Esophagus muscularis mucosa (tissue), 4 donors: ENCODE results near the gene OTULIN. TPM values are rescaled to one million over a fixed set of nuclear protein-coding genes. Genes with fewer than 3 reads are reported as not detected.

ENCODE experiments used
- DNase-seq: peaks from one replicate; pipeline ENCODE4 v3.0.0-alpha.2; 2017; ENCODE audit errors: extremely low spot score
- H3K27ac ChIP-seq, 4 donors: fragments of 200-600 bp; sonication (generic); replicated peaks in 1 of 4; 1 replicate in 3 of 4; 2 replicates in 1 of 4; pipeline ENCODE4 v1.5.1; 2016 to 2019; ENCODE audit warnings: mild to moderate bottlenecking in 1 of 4
- H3K27me3 ChIP-seq, 4 donors: fragments of 200-600 bp; sonication (generic); one replicate each; pipeline versions ENCODE4 v1.5.1 to v1.6.0; 2016 to 2019
- H3K36me3 ChIP-seq, 4 donors: fragments of 200-600 bp; sonication (generic); one replicate each; pipeline ENCODE4 v1.5.1; 2016 to 2019
- H3K4me1 ChIP-seq, 4 donors: fragments of 200-600 bp; sonication (generic); one replicate each; pipeline ENCODE4 v1.5.1; 2016 to 2019
- H3K4me3 ChIP-seq, 4 donors: fragments of 200-600 bp; sonication (generic); 1 replicate in 2 of 4; 2 replicates in 2 of 4; pipeline ENCODE4 v1.5.1; 2016 to 2019; ENCODE audit warnings: mild to moderate bottlenecking in 4 of 4, moderate library complexity in 1 of 4
- H3K9me3 ChIP-seq, 4 donors: fragments of 200-600 bp; sonication (generic); 1 replicate in 3 of 4; 2 replicates in 1 of 4; pipeline ENCODE4 v1.5.1; 2016 to 2019
- CTCF ChIP-seq, 3 experiments: fragments of 200-600 bp in 2 of 3; fragments of 450-650 bp in 1 of 3; sonication (generic) in 2 of 3; IDR thresholded peaks; one replicate each; pipeline ENCODE4 v1.5.1; 2017 to 2019; ENCODE audit warnings: antibody characterized with exemption in 3 of 3, mild to moderate bottlenecking in 2 of 3, moderate library complexity in 1 of 3
- EP300 ChIP-seq: sonication (generic); formaldehyde crosslinking; IDR thresholded peaks from one replicate; pipeline ENCODE4 v1.6.1; 2017; ENCODE audit warnings: antibody characterized with exemption
- POLR2A ChIP-seq: fragments of 450-650 bp; IDR thresholded peaks from one replicate; pipeline ENCODE4 v1.6.1; 2017; ENCODE audit warnings: antibody characterized with exemption, moderate library complexity, mild to moderate bottlenecking, low read depth
- POLR2AphosphoS5 ChIP-seq, 2 donors: sonication (generic); formaldehyde crosslinking; IDR thresholded peaks; one replicate each; pipeline ENCODE4 v1.6.1; 2017; ENCODE audit warnings: antibody characterized with exemption in 2 of 2
- WGBS: methylation state at CpG from one replicate; pipeline ENCODE4 v1.1.5; 2018; 5-methylcytosine and 5-hydroxymethylcytosine counted together
- intact Hi-C: fragments of 100-400 bp; cut with DNase I; formaldehyde crosslinking; loops from one replicate; pipeline ENCODE4 v1.15.1; 2023
- total RNA-seq, 4 donors: library from RNA; depleted of rRNA; stranded (reverse); fragments of >200 nt; gene quantifications; one replicate each; pipeline versions ENCODE4 v1.1.0 to v1.2.1, GENCODE V29; 2016

The OTULIN gene
- total RNA-seq, 4 donors from 2014 or later, result 16.9 to 41.1 (median 24.2) TPM

- TF ChIP-seq CTCF (IDR thresholded peaks at IDR 0.05) (no peak), POLR2A (no peak), POLR2AphosphoS5 (IDR thresholded peaks at IDR 0.05) (no peak), EP300 (no peak)
- Histone ChIP-seq H3K27me3 (no peaks in the 10 kb centered on the region), H3K27ac (no peak overlapping the region), H3K4me1 (peaks cover 38 to 51% (median 42%) of the 10 kb centered on the region in 4 donors), H3K9me3 (no peaks in the 10 kb centered on the region), H3K36me3 (no peaks in the 10 kb centered on the region), H3K4me3 (peak overlapping the region; percentile 63 to 95 (median 74))
- intact Hi-C loops, result no loop called here
- no peak for DNase-seq
- 34% methylated on average over 7 of the region's 7 CpGs for WGBS
Measured at GRCh38 chr5:14665949-14666348, 1.4 kb downstream of the OTULIN start.

- H3K4me3 ChIP-seq, result peak overlapping the region in 3 of 4 donors; percentile 63 to 77 (median 72)
- no peaks in the 10 kb centered on the region for H3K9me3 ChIP-seq
- no peaks in the 10 kb centered on the region for H3K27me3 ChIP-seq
- WGBS, result 50% methylated on average over 2 of the region's 2 CpGs
- no peaks in the 10 kb centered on the region for H3K36me3 ChIP-seq
- H3K4me1 ChIP-seq, result peaks cover 42 to 55% (median 46%) of the 10 kb centered on the region in 4 donors
- intact Hi-C loops, result no loop called here
- H3K27ac ChIP-seq, result no peak overlapping the region
- no peak for DNase-seq
- TF ChIP-seq POLR2AphosphoS5 (IDR thresholded peaks at IDR 0.05) (no peak), POLR2A (no peak), CTCF (IDR thresholded peaks at IDR 0.05) (no peak), EP300 (no peak)
Measured at GRCh38 chr5:14666357-14666756, 1.8 kb downstream of the OTULIN start.

- intact Hi-C loops, result no loop called here
- DNase-seq, result no peak
- no peak overlapping the region for H3K4me3 ChIP-seq
- peaks cover 49 to 64% (median 55%) of the 10 kb centered on the region in 4 donors for H3K4me1 ChIP-seq
- H3K27ac ChIP-seq, result no peak overlapping the region
- TF ChIP-seq CTCF (IDR thresholded peaks at IDR 0.05) (no peak), POLR2A (no peak), EP300 (no peak), POLR2AphosphoS5 (IDR thresholded peaks at IDR 0.05) (no peak)
- WGBS, result 82% methylated on average over 8 of the region's 8 CpGs
- H3K9me3 ChIP-seq, result no peaks in the 10 kb centered on the region
- no peaks in the 10 kb centered on the region for H3K36me3 ChIP-seq
- no peaks in the 10 kb centered on the region for H3K27me3 ChIP-seq
Measured at GRCh38 chr5:14667290-14667689, 2.8 kb downstream of the OTULIN start.

- H3K4me1 ChIP-seq, result peaks cover 53 to 67% (median 60%) of the 10 kb centered on the region in 4 donors
- H3K36me3 ChIP-seq, result no peaks in the 10 kb centered on the region
- TF ChIP-seq POLR2A (no peak), CTCF (IDR thresholded peaks at IDR 0.05) (no peak), POLR2AphosphoS5 (IDR thresholded peaks at IDR 0.05) (no peak), EP300 (no peak)
- H3K9me3 ChIP-seq, result no peaks in the 10 kb centered on the region
- H3K27me3 ChIP-seq, result no peaks in the 10 kb centered on the region
- H3K27ac ChIP-seq, result no peak overlapping the region
- H3K4me3 ChIP-seq, result no peak overlapping the region
- 83% methylated on average over 1 of the region's 1 CpG for WGBS
- no peak for DNase-seq
- intact Hi-C loops, result no loop called here
Measured at GRCh38 chr5:14667770-14668169, 3.3 kb downstream of the OTULIN start.

GRCh38 chr5:14668181-14668591 is 3.7 kb downstream of the OTULIN start:
- H3K4me1 ChIP-seq, result peaks cover 54 to 67% (median 60%) of the 10 kb centered on the region in 4 donors
- no peaks in the 10 kb centered on the region for H3K9me3 ChIP-seq
- no peaks in the 10 kb centered on the region for H3K27me3 ChIP-seq
- no peaks in the 10 kb centered on the region for H3K36me3 ChIP-seq
- no peak for DNase-seq
- no peak overlapping the region for H3K27ac ChIP-seq
- intact Hi-C loops, result no loop called here
- 93% methylated on average over 5 of the region's 5 CpGs for whole genome bisulfite sequencing
- TF ChIP-seq EP300 (no peak), POLR2AphosphoS5 (IDR thresholded peaks at IDR 0.05) (no peak), CTCF (IDR thresholded peaks at IDR 0.05) (no peak), POLR2A (no peak)
- H3K4me3 ChIP-seq, result no peak overlapping the region
